RPMI7951 (cell line): ENCODE data around the gene TAOK2. TPM values are rescaled to one million over a fixed set of nuclear protein-coding genes. Genes with fewer than 3 reads are reported as not detected.
"Not testable (repeated sequence)": the region's sequence is repeated elsewhere in the genome, so short reads cannot be mapped to it uniquely, and the experiment has no call there.

Experiments
- DNase-seq: peaks from one replicate; pipeline ENCODE4 v3.0.0-alpha.2; 2012; ENCODE audit warnings: low read depth
- total RNA-seq: library from RNA; depleted of rRNA; stranded (reverse); fragments of >200 nt; shearing (Covaris generic); gene quantifications from 2 replicates; pipeline ENCODE4 v1.2.3, GENCODE V29; 2014; rRNA removed

TAOK2 gene
- 15.3 and 26.5 TPM in 2 replicates for total RNA-seq

- DNase-seq: peak; percentile 96
Measured at GRCh38 chr16:29973384-29974246, at the start of gene TAOK2. Gene TAOK2, plus strand, starts transcription at chr16:29973868. Its CDS starts 3,905 bp downstream, at chr16:29977773.

DNA sequence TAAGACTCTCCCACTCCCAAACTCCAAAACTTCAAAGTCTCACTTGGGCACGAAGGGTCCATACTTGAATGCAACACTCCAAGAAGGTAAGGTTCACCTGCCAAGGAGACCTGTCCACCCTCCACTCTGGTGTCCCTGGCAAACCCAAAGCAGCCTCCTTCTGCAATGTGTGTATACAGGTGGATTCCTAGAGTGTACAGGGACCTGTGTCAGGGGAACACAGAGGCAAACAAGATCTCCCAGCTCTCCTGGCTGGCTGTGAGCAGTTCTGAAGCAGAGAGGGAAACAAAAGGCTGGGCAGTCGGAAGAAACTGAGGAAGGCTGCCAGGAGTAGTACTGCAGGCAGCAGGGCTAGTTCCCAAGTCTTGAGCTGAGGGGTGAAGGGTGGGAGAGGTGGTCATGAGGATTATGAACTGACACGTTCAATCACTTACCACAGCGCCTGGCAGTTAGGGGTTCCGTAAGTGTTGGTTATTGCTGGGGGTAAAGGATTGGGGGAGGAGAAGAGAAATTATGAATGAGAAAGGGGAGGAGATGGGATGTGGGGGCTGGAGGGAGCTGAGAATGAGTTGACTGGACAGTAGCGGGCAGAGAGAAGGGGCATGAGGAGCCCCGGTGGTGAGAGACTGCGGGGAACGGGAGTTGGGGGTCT, 48.4 kb upstream of the TAOK2 start:
- DNase-seq: no peak

DNA sequence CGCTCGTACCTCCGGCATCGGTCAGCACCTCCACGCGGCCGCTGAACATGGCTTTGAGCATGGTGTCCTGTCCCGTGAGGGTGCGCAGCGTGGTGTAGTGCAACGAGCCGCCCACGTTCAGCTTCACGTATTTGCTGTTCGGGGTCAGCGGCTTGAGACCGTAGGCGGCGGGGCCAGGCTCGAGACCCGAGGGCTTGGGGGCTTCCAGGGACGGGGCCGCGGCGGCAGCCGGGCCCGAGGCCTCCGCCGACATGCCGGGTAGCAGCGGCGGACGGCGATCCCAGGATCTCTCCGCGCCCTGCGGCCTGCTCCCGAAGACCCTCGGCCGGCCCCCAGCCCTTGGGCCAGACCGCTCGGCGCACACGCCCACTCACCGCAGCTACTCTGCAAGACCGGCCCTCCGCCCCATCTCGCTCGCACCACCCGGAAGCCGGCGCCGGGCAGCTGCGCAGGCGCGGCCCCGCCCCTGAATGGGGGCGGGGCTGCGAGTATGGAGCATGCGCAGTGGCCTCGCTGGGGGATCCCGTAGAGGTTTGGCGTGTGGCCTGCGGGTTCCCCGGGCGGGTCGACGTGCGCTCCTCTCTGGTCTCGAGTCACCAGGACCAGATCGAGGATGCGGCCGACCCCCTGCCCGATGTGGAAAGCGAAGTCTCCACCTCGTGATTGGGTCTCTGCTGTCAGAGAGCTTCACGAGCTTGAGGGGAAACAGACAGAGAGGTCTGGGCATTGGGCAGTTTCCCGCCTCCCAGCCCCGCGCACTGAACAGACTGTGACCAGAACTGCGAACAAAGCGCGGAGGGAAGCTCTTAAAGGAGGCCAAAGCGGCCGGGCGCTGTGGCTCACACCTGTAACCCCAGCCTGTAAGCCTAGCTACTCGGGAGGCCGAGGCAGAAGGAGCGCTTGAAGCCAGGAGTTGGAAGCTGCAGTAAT, 47.6 kb upstream of the TAOK2 start, which contains the start of gene KCTD13:
Gene KCTD13 (minus strand): TSS at position 446 of the 930 bp plus-strand sequence. CDS start 193 bp downstream, at position 253.
- DNase-seq: peak; percentile 74

DNA sequence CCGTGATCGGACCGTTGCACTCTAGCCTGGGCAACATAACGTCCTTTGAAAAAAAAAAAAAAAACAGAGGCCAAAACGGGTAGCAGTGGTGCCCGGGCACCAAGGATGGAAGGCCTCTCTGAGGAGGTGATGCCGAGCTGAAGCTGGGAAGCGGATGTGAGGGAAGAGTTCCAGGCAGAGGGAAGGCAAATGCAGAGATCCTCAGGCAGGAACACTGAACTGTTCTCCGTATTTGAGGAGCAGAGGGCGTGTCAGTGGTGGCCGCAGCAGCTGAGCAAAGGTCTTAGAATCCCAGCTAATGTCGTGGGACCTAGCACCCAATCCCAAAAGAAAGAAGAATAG, 47.0 kb upstream of the TAOK2 start:
- peak; percentile 44 for DNase-seq

DNA sequence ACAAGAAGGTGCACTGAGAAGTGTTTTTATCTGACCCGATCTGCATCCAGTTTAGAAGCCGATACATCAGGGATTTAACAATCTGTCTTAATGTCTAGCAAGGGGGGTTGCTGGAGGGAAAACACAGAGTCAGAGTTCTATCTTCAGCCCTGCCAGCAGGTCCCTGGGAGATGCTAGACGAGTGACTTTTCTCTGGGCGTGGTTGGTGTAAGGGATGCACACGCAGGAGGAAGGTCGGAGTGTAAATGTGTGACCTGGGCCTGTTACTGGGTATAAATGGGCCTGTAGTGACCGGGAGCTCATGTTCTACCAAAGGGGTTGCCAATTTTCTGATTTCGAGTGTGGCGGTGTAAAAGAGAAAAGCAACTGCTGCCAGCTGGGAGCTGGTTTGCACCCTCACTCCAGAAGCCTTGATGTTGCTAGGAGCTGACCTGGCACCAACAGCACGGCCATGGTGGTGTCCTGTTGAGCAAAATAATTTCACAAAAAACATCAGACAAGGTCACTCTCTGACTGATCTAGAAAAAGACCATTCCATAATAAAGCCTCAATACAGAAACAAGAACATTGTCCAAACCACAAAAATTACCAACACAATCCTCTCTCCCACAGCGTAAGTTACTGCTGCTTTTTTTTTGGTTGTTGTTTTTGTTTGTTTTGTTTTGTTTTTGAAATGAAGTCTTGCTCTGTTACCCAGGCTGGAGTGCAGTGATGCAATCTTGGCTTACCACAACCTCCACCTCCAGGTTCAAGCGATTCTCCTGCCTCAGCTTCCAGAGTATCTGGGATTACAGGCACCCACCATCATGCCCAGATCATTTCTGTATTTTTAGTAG, 46.4 kb upstream of the TAOK2 start:
- DNase-seq: no peak

- not testable (repeated sequence) for DNase-seq
Measured at GRCh38 chr16:29931750-29932149, 41.9 kb upstream of the TAOK2 start.

GRCh38 chr16:29940656-29941055, 33.0 kb upstream of the TAOK2 start:
- DNase-seq: no peak

- peak; percentile 98 for DNase-seq
Measured at GRCh38 chr16:29943846-29944799, 29.5 kb upstream of the TAOK2 start.

GRCh38 chr16:29947897-29948296, 25.8 kb upstream of the TAOK2 start:
- DNase-seq: no peak

GRCh38 chr16:29950806-29951461, 22.7 kb upstream of the TAOK2 start:
- DNase-seq: no peak

DNA sequence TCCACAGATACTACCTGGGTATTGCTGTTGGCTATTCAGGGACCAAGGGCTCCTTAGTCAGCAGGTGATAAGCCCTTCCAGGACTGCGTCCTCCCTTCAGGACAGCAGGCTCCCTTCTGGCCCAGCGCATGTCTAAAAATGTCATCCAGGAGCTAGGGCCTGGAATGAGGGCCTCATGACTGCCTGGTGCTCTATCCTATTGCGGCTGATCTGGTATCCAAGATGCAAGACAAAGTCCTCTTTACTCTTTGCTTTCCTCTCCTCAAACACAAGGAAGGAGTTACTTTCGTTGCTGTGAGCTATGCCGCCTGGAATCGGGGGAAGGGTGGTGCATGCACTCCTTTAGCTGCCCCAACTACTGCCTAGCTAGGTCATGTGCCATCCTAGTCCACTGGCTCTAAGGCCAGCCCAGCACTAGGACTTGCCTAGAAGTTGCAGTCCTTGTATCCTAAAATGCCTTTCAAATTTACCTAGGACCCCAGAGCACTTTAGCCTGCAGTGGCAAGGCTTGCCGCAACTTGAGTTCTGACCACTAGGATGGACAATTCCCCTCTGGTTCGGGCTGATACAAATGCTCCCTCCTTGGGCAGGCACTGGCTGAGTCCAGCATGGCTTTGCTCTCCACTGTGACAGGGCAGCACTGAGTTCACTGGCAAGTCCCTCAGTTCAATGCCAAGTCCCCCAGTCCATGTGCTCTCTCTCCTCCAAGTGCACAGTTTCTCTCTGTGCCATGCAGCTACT, 21.9 kb upstream of the TAOK2 start:
- DNase-seq: no peak

GRCh38 chr16:29958756-29959155, 14.9 kb upstream of the TAOK2 start:
- no peak for DNase-seq

DNA sequence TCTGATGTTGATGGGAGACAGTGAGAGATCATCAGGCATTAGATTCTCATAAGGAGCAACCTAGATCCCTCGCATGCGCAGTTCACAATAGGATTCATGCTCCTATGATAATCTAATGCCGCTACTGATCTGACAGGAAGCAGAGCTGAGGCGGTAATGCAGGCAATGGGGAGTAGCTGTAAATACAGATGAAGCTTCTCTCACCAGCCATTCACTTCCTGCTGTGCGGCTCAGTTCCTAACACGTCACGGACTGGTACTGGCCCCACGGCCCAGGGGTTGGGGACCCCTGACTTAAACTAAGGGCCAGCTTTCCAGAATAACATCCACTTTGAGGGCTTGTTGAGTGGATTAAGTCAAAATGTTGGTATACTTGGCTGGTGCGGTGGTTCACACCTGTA, 14.4 kb upstream of the TAOK2 start:
- DNase-seq: no peak

DNA sequence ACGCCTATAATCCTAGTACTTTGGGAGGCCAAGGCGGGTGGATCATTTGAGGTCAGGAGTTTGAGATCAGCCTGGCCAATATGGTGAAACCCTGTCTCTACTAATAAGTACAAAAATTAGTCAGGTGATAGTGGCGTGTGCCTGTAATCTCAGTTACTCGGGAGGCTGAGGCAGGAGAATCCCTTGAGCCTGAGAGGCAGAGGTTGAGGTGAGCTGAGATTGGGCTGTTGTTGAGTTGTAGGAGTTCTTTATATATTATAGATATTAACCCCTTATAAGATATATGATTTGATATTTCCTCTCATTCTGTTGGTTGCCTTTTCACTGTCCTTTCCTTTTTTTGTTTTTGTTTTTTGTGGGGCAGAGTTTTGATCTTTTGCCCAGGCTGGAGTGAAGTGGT, 13.8 kb upstream of the TAOK2 start:
- not testable (repeated sequence) for DNase-seq

- no peak for DNase-seq
Measured at GRCh38 chr16:29961127-29961478, 12.6 kb upstream of the TAOK2 start.

DNA sequence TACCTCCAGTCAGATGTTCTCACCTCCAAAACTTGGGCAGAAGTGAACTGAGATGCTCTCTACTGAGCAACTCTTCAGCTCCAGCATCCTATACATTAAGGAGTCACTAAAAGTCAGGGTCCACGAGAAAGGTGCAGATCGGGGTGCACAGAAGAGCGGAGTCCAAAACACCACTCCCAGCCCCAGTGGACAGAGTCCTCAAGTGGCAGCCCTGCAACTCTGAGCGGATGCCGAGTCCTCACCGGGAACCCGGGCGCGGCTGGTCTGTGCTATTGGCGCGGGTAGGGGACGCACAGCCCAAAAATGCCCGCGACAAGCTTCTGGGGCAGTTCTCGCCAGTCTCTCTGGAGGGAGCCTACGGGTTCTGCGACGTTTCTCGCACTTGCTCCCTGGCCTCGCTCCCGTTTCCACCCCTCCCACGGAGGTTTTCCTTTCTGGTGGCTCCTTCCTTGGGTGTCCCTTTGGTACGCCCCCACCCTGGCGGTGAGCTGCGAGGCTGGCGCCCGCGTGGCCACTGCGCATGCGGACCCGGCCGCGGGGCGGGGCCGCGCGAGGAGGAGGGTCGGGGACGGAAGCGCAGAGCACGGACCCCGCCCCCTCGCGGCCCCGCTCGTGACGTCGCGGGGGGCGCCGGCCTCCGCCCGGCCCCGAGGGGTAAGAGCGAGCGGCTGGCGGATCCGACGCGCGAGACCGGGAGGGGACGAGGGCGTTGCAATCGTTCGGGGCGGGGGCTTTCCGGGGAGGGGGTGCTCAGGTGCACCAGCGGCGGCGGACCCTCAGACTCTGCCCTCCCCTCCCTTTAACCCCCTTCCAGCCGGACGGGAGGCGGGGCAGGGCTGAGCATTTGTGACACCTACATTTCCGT, 12.0 kb upstream of the TAOK2 start, which contains the start of gene TMEM219:
Gene TMEM219 (plus strand): TSS at position 601 of the 865 bp plus-strand sequence. CDS start 1,065 bp downstream, outside the sequence.
- DNase-seq: peak; percentile 88

DNA sequence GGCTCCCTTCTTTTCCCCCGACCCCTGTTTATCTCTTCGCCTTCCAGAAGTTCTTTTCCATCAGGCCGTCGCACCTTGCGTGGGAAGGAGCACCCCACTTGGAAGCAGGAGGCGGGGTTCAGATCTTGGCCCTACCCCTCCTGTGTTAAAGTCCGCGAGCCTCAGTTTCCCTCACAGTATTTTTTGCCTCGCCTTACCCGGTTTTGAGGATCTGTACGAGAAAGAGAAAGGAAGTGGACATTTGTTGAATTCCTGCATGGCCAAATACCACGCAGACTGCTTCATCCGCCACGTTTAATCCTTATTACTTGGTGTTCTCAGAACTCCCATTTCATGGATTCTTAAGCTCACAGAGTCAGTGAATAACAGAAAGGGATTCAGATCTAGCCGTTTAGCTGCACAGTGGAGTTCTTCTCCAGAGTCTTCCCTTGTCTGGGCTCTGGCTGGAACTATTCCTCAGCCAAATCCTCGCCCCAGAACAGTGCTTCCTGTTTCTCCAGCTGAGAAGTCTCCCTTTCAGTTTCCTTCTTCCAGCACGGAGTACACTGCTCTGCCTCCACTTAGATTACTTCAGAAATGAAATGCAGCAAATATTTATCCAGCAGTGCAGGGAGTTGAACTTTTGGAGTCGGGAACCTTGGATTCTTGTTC, 11.2 kb upstream of the TAOK2 start:
- peak; percentile 42 for DNase-seq
